ENCODE results near the gene PGK1. TPM values are rescaled to one million over a fixed set of nuclear protein-coding genes. Genes with fewer than 3 reads are reported as not detected.
"Not testable (repeated sequence)": the region's sequence is repeated elsewhere in the genome, so short reads cannot be mapped to it uniquely, and the experiment has no call there.

PGK1 gene
- polyA plus RNA-seq, 1 donor from 2014 or later: 378 TPM

- no peaks in the 10 kb centered on the region for H3K27me3 Mint-ChIP-seq
- H3K9me3 Mint-ChIP-seq: no peaks in the 10 kb centered on the region
- peaks cover 3% of the 10 kb centered on the region for H3K36me3 Mint-ChIP-seq
- H3K4me1 Mint-ChIP-seq: peaks cover 0 to 1% (median 0%) of the 10 kb centered on the region in 3 donors
- H3K27ac Mint-ChIP-seq: no peak overlapping the region
- no peak overlapping the region for H3K4me3 Mint-ChIP-seq
These were observed 25.7 kb downstream of the PGK1 start for GRCh38 chrX:78129714-78130113.

DNA sequence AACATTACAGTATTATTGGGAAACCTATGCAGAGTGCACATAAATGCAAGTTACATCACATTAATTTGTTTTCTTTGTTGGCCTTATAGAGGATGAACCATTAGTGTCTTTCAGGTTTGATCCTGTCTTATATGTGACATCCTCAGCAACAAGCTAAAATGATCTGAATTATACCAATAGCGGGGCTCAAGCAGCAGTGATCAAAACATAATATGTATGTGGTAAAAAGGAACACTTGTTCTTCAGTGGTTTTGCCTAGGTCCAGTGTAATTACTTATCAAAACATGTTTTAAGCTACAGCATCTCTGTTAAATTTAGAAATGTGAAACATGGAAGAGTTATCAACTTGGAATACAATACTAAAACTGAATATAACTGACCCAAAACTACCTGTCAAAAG, 26.3 kb downstream of the PGK1 start:
- Mint-ChIP-seq H3K27me3 (no peaks in the 10 kb centered on the region), H3K9me3 (no peaks in the 10 kb centered on the region), H3K36me3 (peaks cover 3% of the 10 kb centered on the region), H3K4me1 (peaks cover 0 to 1% (median 0%) of the 10 kb centered on the region in 3 donors), H3K4me3 (no peak overlapping the region), H3K27ac (peak overlapping the region in 1 of 3 donors; percentile 4)

DNA sequence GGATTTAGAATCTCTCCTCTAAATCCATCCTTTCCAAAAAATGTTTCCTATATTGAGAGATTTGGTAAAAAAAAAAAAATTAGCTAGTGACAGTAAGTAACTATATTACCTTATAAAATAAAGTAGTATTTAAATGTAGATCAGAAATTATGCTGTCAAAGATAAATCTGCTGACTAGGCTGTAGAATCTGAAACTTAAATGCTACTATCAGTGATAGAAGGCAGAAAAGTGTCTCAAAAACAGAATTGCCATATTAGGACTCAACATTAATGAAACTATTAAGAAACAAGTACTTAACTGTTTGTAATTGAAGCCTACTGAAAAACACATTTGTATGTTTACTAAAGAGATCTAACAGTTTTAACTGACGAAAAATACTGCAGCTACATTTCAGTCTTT, 27.1 kb downstream of the PGK1 start:
- Mint-ChIP-seq H3K36me3 (peaks cover 3% of the 10 kb centered on the region), H3K27me3 (no peaks in the 10 kb centered on the region), H3K9me3 (no peaks in the 10 kb centered on the region), H3K4me3 (no peak overlapping the region), H3K4me1 (peaks cover 0 to 1% (median 0%) of the 10 kb centered on the region in 3 donors), H3K27ac (no peak overlapping the region)

DNA sequence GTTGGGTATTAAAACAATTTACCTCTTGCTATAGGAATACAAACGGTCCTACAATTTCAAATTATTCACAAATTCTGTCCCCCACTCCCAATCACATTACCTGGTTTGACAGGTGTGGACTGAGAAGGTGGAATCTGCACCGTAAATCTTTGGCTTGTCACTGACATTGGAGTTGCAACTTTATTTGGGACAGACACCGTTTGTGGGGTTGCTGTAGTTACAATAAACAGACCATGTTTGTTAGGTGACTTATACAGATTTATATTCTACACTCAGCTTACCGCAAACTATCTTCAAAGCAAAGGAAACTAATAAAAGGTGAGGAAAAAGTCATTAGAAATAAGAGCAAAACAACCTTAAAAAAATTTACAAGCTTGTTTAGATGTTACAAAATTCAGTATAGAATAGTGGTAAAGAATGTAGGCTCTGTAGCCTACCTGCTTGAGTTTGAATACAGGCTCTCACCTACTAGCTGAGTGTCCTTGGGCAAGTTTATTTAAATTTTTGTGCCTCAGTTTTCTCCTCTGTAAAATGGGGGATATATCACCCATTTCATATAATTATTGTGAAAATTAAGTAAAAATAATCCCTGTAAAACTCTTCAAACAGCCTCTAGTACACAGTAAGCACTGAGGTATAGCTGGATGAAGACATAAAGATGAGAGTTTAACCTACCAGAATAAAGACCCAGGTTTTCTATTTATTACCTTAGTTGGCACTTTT, 29.4 kb downstream of the PGK1 start:
- H3K27ac Mint-ChIP-seq: peak overlapping the region in 1 of 3 donors; percentile 25
- H3K4me3 Mint-ChIP-seq: no peak overlapping the region
- H3K9me3 Mint-ChIP-seq: no peaks in the 10 kb centered on the region
- H3K27me3 Mint-ChIP-seq: no peaks in the 10 kb centered on the region
- peaks cover 3% of the 10 kb centered on the region for H3K36me3 Mint-ChIP-seq
- H3K4me1 Mint-ChIP-seq: peaks cover 0 to 1% (median 1%) of the 10 kb centered on the region in 3 donors

DNA sequence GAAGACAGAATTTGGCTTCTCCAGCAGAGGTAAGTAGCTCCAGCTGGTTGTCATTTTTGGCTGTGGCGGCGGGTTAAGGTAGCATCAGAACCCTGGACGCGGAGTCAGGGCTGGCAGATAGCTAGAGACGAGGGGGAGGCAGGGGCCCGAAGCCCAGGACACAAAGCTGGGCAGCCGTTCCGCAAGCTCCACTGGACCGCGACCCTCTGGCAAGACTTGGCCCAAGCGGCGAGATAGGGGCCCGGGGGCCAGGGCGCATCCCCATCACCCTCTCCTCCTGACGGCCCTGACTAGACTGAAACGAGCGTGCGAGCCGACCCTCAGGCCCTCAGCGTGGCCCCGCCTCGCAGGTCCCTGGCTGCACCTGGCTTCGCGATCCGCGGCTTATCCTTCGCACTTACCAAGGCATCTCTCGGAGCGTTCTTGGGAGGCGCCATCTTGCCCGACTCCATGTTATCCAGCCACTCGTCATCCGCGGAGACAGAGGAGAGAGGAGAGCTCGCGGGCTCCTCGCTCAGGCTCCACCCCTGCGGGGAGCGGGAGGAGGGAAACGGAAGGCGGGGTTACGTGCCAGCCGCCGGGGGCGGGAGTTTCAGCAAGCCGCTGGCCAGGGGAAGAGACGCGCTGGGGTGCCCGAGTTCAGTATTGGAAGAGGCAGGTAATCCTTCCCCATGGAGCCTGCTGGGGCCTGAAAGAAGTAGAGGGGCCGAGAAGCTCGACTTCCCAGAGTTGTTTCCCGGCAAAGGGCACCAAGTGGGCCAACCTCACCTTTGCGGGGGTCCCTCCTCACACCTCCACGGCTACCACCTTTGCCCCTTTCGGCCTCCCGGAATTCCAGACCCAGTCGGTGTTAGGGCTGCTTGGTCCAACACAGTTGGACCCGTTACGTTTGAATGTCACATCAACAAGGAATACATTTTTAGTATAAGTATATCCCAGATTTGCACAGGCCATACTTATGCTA, 35.4 kb downstream of the PGK1 start, which contains the start of gene TAF9B:
Gene TAF9B (minus strand): TSS at position 491 of the 964 bp plus-strand sequence. CDS start 39 bp downstream, at position 452.
- Mint-ChIP-seq H3K27ac (peak within 1 kb of the TSS; percentile 23 to 82 (median 78)), H3K4me3 (peak within 1 kb of the TSS; percentile 92 to 96 (median 94)), H3K4me1 (peaks cover 0 to 3% (median 1%) of the 10 kb centered on the region in 3 donors), H3K36me3 (no peaks in the 10 kb centered on the region), H3K27me3 (no peaks in the 10 kb centered on the region), H3K9me3 (peaks cover 0 to 2% (median 0%) of the 10 kb centered on the region in 3 donors)

DNA sequence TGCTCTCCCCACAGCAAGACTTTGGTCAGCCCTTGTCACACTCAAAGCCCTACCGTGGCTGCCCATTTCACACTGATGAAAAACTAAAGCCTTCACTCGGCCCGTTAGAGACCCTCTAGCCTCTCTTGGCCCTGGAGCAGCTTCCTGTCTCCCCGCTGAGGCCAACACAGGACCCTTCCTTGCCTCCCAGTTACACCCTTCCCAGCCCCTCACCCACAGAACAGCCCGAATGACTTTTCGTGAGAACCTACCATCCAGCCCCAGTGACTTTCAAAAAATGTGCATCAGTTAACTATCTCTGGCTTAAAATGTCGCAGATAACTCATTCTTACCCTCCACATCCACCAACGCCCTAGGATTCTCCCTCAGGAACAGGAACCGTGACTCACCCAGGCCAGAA, 36.2 kb downstream of the PGK1 start:
- Mint-ChIP-seq H3K4me1 (peaks cover 0 to 3% (median 1%) of the 10 kb centered on the region in 3 donors), H3K27ac (peak overlapping the region in 1 of 3 donors; percentile 13), H3K4me3 (peak overlapping the region in 3 of 4 donors; percentile 82 to 93 (median 92)), H3K27me3 (no peaks in the 10 kb centered on the region), H3K9me3 (peaks cover 0 to 2% (median 0%) of the 10 kb centered on the region in 3 donors), H3K36me3 (no peaks in the 10 kb centered on the region)

GRCh38 chrX:78147002-78147540, 43.0 kb downstream of the PGK1 start:
- not testable (repeated sequence) for H3K36me3 Mint-ChIP-seq, H3K4me1 Mint-ChIP-seq, H3K4me3 Mint-ChIP-seq, H3K27me3 Mint-ChIP-seq, H3K27ac Mint-ChIP-seq
- peaks cover 2 to 31% (median 18%) of the 10 kb centered on the region in 3 donors for H3K9me3 Mint-ChIP-seq

- H3K9me3 Mint-ChIP-seq, H3K27ac Mint-ChIP-seq, H3K4me3 Mint-ChIP-seq, H3K4me1 Mint-ChIP-seq, H3K36me3 Mint-ChIP-seq: not testable (repeated sequence)
- H3K27me3 Mint-ChIP-seq: peaks cover 10% of the 10 kb centered on the region
These were observed 53.3 kb downstream of the PGK1 start for GRCh38 chrX:78157373-78157772.

GRCh38 chrX:78157846-78158245, 53.8 kb downstream of the PGK1 start:
- not testable (repeated sequence) for H3K4me1 Mint-ChIP-seq, H3K9me3 Mint-ChIP-seq, H3K27ac Mint-ChIP-seq, H3K36me3 Mint-ChIP-seq, H3K4me3 Mint-ChIP-seq
- peaks cover 10% of the 10 kb centered on the region for H3K27me3 Mint-ChIP-seq

DNA sequence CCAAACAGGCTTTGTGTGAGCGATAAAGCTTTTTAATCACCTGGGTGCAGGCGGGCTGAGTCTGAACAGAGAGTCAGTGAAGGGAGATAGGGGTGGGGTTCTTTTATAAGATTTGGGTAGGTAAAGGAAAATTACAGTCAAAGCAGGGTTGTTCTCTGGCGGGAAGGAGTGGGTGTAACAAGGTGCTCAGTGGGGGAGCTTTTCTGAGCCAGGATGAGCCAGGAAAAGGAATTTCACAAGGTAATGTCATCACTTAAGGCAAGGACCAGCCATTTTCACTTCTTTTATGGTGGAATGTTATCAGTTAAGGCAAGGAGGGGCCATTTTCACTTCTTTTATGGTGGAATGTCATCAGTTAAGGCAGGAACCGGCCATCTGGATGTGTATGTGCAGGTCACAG, 56.7 kb downstream of the PGK1 start:
- Mint-ChIP-seq H3K27me3 (peaks cover 10% of the 10 kb centered on the region), H3K4me3 (peak overlapping the region in 1 of 4 donors; percentile 24), H3K27ac (peak overlapping the region in 1 of 3 donors; percentile 45)
- H3K36me3 Mint-ChIP-seq, H3K4me1 Mint-ChIP-seq, H3K9me3 Mint-ChIP-seq: not testable (repeated sequence)

DNA sequence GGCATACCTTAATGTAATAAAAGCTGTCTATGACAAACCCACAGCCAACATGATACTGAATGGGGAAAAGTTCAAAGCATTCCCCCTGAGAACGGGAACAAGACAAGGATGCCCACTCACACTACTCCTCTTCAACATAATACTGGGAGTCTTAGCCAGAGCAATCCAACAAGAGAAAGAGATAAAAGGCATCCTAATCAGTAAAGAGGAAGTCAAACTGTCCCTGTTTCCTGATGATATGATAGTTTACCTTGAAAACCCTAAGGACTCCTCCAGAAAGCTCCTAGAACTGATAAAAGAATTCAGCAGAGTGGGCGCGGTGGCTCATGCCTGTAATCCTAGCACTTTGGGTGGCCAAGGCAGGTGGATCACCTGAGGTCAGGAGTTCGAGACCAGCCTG, 59.1 kb downstream of the PGK1 start:
- H3K27me3 Mint-ChIP-seq, H3K36me3 Mint-ChIP-seq, H3K27ac Mint-ChIP-seq, H3K9me3 Mint-ChIP-seq, H3K4me3 Mint-ChIP-seq, H3K4me1 Mint-ChIP-seq: not testable (repeated sequence)

GRCh38 chrX:78165425-78165824, 61.4 kb downstream of the PGK1 start:
- no peak overlapping the region for H3K27ac Mint-ChIP-seq
- H3K36me3 Mint-ChIP-seq: peaks cover 6% of the 10 kb centered on the region
- H3K4me3 Mint-ChIP-seq: no peak overlapping the region
- H3K27me3 Mint-ChIP-seq: peaks cover 3% of the 10 kb centered on the region
- peaks cover 4 to 9% (median 5%) of the 10 kb centered on the region in 3 donors for H3K4me1 Mint-ChIP-seq
- H3K9me3 Mint-ChIP-seq: peaks cover 0 to 2% (median 0%) of the 10 kb centered on the region in 3 donors

DNA sequence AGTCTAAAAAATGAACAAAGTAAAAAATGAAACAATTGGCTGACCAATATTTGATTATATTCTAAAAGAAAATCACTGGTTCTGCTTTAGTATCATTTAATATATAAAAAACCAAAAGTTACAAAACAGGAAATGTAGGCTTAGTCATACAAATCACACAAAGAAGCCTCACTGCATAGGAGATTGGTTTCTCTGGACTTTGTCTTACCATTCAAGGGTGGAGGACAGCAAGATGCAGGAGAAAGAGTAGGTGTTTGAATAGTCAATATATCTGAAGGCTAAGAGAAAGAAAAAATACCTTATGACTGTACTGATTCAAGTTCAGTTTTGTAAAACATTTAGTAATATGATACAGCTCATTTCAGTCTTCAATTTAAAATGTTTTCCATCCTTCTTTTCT, 64.0 kb downstream of the PGK1 start:
- no peak overlapping the region for H3K4me3 Mint-ChIP-seq
- no peaks in the 10 kb centered on the region for H3K4me1 Mint-ChIP-seq
- H3K9me3 Mint-ChIP-seq: no peaks in the 10 kb centered on the region
- no peak overlapping the region for H3K27ac Mint-ChIP-seq
- H3K36me3 Mint-ChIP-seq: peaks cover 6% of the 10 kb centered on the region
- no peaks in the 10 kb centered on the region for H3K27me3 Mint-ChIP-seq

Measured in IgD-negative memory B cell (primary cell).